ENCODE data around the gene TMEM217. TPM values are rescaled to one million over a fixed set of nuclear protein-coding genes. Genes with fewer than 3 reads are reported as not detected.

TMEM217 gene
- total RNA-seq, 1 donor from 2014 or later, result not detected

GRCh38 chr6:37280162-37280887 is 22.4 kb upstream of the TMEM217 start:
- TF ChIP-seq POLR2AphosphoS5 (IDR thresholded peaks at IDR 0.05; ENCODE audit: insufficient read depth in 1 of 2, low read depth in 1 of 2), result no peak
- no peak for TF ChIP-seq CTCF (IDR thresholded peaks at IDR 0.05)
- TF ChIP-seq POLR2A (IDR thresholded peaks at IDR 0.05), result no peak
- Histone ChIP-seq H3K4me3 (no peak overlapping the region), H3K36me3 (peaks cover 0 to 46% of the 10 kb centered on the region in 2 donors), H3K27me3 (no peaks in the 10 kb centered on the region), H3K4me1 (peaks cover 20% of the 10 kb centered on the region), H3K9me3 (no peaks in the 10 kb centered on the region), H3K27ac (no peak overlapping the region)
- intact Hi-C loops (cut with DNase I), result no loop called here
- DNase-seq (ENCODE audit: extremely low spot score in 2 of 2), result no peak

DNA sequence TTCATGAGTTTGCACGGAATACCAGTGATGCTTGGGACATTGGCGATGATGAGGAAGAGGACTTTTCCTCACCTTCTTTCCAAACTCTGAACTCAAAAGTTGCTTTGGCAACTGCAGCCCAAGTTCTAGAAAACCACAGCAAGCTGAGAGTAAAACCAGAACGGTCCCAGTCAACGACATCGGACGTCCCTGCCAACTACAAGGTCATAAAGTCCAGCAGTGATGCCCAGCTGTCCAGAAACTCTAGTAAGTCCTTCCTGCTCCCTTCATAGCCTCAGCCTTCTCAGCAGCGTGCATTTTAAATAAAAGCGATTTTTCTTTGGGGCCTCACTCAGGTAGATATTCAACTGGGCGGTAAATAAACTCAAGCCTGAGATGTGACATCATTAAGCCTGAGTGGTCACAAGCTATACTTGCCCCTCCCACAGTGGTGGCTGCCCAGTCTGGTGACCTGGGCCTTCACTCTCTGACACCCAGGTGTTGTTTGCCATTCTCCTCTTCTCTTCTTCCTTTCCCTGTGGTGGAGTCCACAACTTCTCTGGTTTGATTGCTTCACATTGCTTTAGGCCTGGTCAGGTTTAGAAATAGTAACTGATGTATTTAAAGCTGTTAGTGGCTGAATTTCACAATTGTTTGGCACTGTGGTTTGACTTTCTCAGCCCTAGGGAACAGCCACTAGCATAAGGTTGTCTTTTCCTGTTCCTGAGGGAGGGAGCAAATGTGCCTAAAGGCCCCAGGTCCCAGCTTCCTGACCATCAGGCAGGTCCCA is 21.6 kb upstream of the TMEM217 start:
- TF ChIP-seq POLR2A (IDR thresholded peaks at IDR 0.05) (no peak), POLR2AphosphoS5 (IDR thresholded peaks at IDR 0.05; ENCODE audit: insufficient read depth in 1 of 2, low read depth in 1 of 2) (no peak), CTCF (IDR thresholded peaks at IDR 0.05) (no peak)
- no peak overlapping the region for H3K4me3 ChIP-seq
- H3K27me3 ChIP-seq, result no peaks in the 10 kb centered on the region
- DNase-seq (ENCODE audit: extremely low spot score in 2 of 2), result no peak
- H3K4me1 ChIP-seq, result peaks cover 17% of the 10 kb centered on the region
- intact Hi-C loops (cut with DNase I), result no loop called here
- no peak overlapping the region for H3K27ac ChIP-seq
- H3K9me3 ChIP-seq, result no peaks in the 10 kb centered on the region
- peaks cover 0 to 40% of the 10 kb centered on the region in 2 donors for H3K36me3 ChIP-seq

- no peak overlapping the region for H3K4me3 ChIP-seq
- DNase-seq (ENCODE audit: extremely low spot score in 2 of 2), result no peak
- no peaks in the 10 kb centered on the region for H3K4me1 ChIP-seq
- H3K36me3 ChIP-seq, result peaks cover 0 to 15% of the 10 kb centered on the region in 2 donors
- intact Hi-C loops (cut with DNase I), result no loop called here
- TF ChIP-seq POLR2A (IDR thresholded peaks at IDR 0.05), result no peak
- TF ChIP-seq CTCF (IDR thresholded peaks at IDR 0.05), result no peak
- TF ChIP-seq POLR2AphosphoS5 (IDR thresholded peaks at IDR 0.05; ENCODE audit: insufficient read depth in 1 of 2, low read depth in 1 of 2), result no peak
- no peaks in the 10 kb centered on the region for H3K27me3 ChIP-seq
- no peaks in the 10 kb centered on the region for H3K9me3 ChIP-seq
- no peak overlapping the region for H3K27ac ChIP-seq
These were observed 19.1 kb upstream of the TMEM217 start for GRCh38 chr6:37277001-37277409.

GRCh38 chr6:37275350-37275749 is 17.4 kb upstream of the TMEM217 start:
- DNase-seq (ENCODE audit: extremely low spot score in 2 of 2), result no peak
- intact Hi-C loops (cut with DNase I), result no loop called here
- TF ChIP-seq CTCF (IDR thresholded peaks at IDR 0.05), result no peak
- TF ChIP-seq POLR2A (IDR thresholded peaks at IDR 0.05), result no peak
- TF ChIP-seq POLR2AphosphoS5 (IDR thresholded peaks at IDR 0.05; ENCODE audit: insufficient read depth in 1 of 2, low read depth in 1 of 2), result no peak
- Histone ChIP-seq H3K9me3 (no peaks in the 10 kb centered on the region), H3K4me3 (no peak overlapping the region), H3K27ac (no peak overlapping the region), H3K36me3 (peaks cover 0 to 11% of the 10 kb centered on the region in 2 donors), H3K4me1 (no peaks in the 10 kb centered on the region), H3K27me3 (no peaks in the 10 kb centered on the region)

GRCh38 chr6:37273690-37274089 is 15.7 kb upstream of the TMEM217 start:
- no peak overlapping the region for H3K4me3 ChIP-seq
- no peaks in the 10 kb centered on the region for H3K27me3 ChIP-seq
- H3K36me3 ChIP-seq, result peaks cover 0 to 11% of the 10 kb centered on the region in 2 donors
- no peak overlapping the region for H3K27ac ChIP-seq
- TF ChIP-seq POLR2AphosphoS5 (IDR thresholded peaks at IDR 0.05; ENCODE audit: insufficient read depth in 1 of 2, low read depth in 1 of 2) (no peak), POLR2A (IDR thresholded peaks at IDR 0.05) (no peak), CTCF (IDR thresholded peaks at IDR 0.05) (no peak)
- DNase-seq (ENCODE audit: extremely low spot score in 2 of 2), result no peak
- H3K4me1 ChIP-seq, result no peaks in the 10 kb centered on the region
- H3K9me3 ChIP-seq, result no peaks in the 10 kb centered on the region
- intact Hi-C loops (cut with DNase I), result no loop called here
